ENCODE results near the gene AIDA.

GRCh38 chr1:222704260-222704659 lies 8.0 kb downstream of the AIDA start:
- TF ChIP-seq EZH2 (IDR thresholded peaks at IDR 0.05; ENCODE audit: borderline replicate concordance) (no peak), CTCF (IDR thresholded peaks at IDR 0.05; ENCODE audit: poor library complexity) (no peak), EZH2phosphoT487 (IDR thresholded peaks at IDR 0.05; ENCODE audit: low read depth, severe bottlenecking, unreplicated experiment) (no peak)

All from hepatocyte (in vitro differentiated cells).